ENCODE measurements around the gene NRTN.

The NRTN gene

GRCh38 chr19:5790559-5791520 is 14.0 kb upstream of the NRTN start, which contains the start of gene DUS3L:
Gene DUS3L (minus strand): TSS chr19:5791163. CDS start chr19:5791141, 22 bp downstream.
- DNase-seq, result peak; percentile 93

GRCh38 chr19:5792224-5792623 is 12.6 kb upstream of the NRTN start:
- DNase-seq, result no peak

- no peak for DNase-seq
Measured at GRCh38 chr19:5793188-5793587, 11.7 kb upstream of the NRTN start.

GRCh38 chr19:5795382-5795919 is 9.4 kb upstream of the NRTN start:
- DNase-seq, result no peak

- no peak for DNase-seq
Measured at GRCh38 chr19:5798244-5798643, 6.6 kb upstream of the NRTN start.

GRCh38 chr19:5799247-5800241 is 5.3 kb upstream of the NRTN start:
- no peak for DNase-seq

- DNase-seq, result no peak
Measured at GRCh38 chr19:5800361-5801270, 4.3 kb upstream of the NRTN start.

- no peak for DNase-seq
Measured at GRCh38 chr19:5801796-5802619, 2.9 kb upstream of the NRTN start.

GRCh38 chr19:5803441-5803751 is 1.5 kb upstream of the NRTN start:
- DNase-seq, result no peak

GRCh38 chr19:5803752-5804515 is 933 bp upstream of the NRTN start:
- peak; percentile 79 for DNase-seq

GRCh38 chr19:5805462-5806132 is 730 bp downstream of the NRTN start:
- DNase-seq, result peak; percentile 34

GRCh38 chr19:5806133-5806489 is 1.2 kb downstream of the NRTN start:
- DNase-seq, result no peak

GRCh38 chr19:5806905-5807304 is 2.0 kb downstream of the NRTN start:
- no peak for DNase-seq

- no peak for DNase-seq
Measured at GRCh38 chr19:5808120-5808816, 3.4 kb downstream of the NRTN start.

GRCh38 chr19:5809053-5809452 is 4.2 kb downstream of the NRTN start:
- DNase-seq, result no peak

- no peak for DNase-seq
Measured at GRCh38 chr19:5809469-5809868, 4.6 kb downstream of the NRTN start.

GRCh38 chr19:5811117-5811516 is 6.2 kb downstream of the NRTN start:
- no peak for DNase-seq

GRCh38 chr19:5814123-5814851 is 9.4 kb downstream of the NRTN start:
- no peak for DNase-seq

- DNase-seq, result no peak
Measured at GRCh38 chr19:5814852-5815246, 10.0 kb downstream of the NRTN start.

All from NCI-H1694 treated with DMSO at 0.1 percent for 48 hours (cell line).